ENCODE data around the gene FRMPD1.

Gene FRMPD1

GRCh38 chr9:37640246-37640645 lies 10.5 kb upstream of the FRMPD1 start:
- in situ Hi-C loops (cut with HindIII; ENCODE audit: low sequenced_read_pairs): no loop called here
- no peak for DNase-seq (ENCODE audit: low read depth, low spot score)
- TF ChIP-seq, protein P1, sequence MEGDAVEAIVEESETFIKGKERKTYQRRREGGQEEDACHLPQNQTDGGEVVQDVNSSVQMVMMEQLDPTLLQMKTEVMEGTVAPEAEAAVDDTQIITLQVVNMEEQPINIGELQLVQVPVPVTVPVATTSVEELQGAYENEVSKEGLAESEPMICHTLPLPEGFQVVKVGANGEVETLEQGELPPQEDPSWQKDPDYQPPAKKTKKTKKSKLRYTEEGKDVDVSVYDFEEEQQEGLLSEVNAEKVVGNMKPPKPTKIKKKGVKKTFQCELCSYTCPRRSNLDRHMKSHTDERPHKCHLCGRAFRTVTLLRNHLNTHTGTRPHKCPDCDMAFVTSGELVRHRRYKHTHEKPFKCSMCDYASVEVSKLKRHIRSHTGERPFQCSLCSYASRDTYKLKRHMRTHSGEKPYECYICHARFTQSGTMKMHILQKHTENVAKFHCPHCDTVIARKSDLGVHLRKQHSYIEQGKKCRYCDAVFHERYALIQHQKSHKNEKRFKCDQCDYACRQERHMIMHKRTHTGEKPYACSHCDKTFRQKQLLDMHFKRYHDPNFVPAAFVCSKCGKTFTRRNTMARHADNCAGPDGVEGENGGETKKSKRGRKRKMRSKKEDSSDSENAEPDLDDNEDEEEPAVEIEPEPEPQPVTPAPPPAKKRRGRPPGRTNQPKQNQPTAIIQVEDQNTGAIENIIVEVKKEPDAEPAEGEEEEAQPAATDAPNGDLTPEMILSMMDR (IDR thresholded peaks at IDR 0.05; ENCODE audit: low read depth, low read length): no peak

GRCh38 chr9:37641331-37641730 lies 9.4 kb upstream of the FRMPD1 start:
- in situ Hi-C loops (cut with HindIII; ENCODE audit: low sequenced_read_pairs): no loop called here

More at GRCh38 chr9:37640246-37640645, 10.5 kb upstream of the FRMPD1 start:
- no peak overlapping the region for H3K4me3 ChIP-seq (ENCODE audit: low read depth, low read length)

GRCh38 chr9:37643214-37643613 lies 7.5 kb upstream of the FRMPD1 start:
- in situ Hi-C loops (cut with HindIII; ENCODE audit: low sequenced_read_pairs): no loop called here
- no peak for DNase-seq (ENCODE audit: low read depth, low spot score)
- no peak overlapping the region for H3K4me3 ChIP-seq (ENCODE audit: low read depth, low read length)
- TF ChIP-seq, protein P1 (IDR thresholded peaks at IDR 0.05; ENCODE audit: low read depth, low read length): no peak

More at GRCh38 chr9:37641331-37641730, 9.4 kb upstream of the FRMPD1 start:
- no peak for DNase-seq (ENCODE audit: low read depth, low spot score)
- H3K4me3 ChIP-seq (ENCODE audit: low read depth, low read length): no peak overlapping the region
- TF ChIP-seq, protein P1 (IDR thresholded peaks at IDR 0.05; ENCODE audit: low read depth, low read length): no peak

- in situ Hi-C loops (cut with HindIII; ENCODE audit: low sequenced_read_pairs): no loop called here
- DNase-seq (ENCODE audit: low read depth, low spot score): no peak
- TF ChIP-seq, protein P1 (IDR thresholded peaks at IDR 0.05; ENCODE audit: low read depth, low read length): no peak
- H3K4me3 ChIP-seq (ENCODE audit: low read depth, low read length): no peak overlapping the region
Observed at GRCh38 chr9:37645903-37646506, 4.7 kb upstream of the FRMPD1 start.

- DNase-seq (ENCODE audit: low read depth, low spot score): no peak
- TF ChIP-seq, protein P1 (IDR thresholded peaks at IDR 0.05; ENCODE audit: low read depth, low read length): no peak
- no peak overlapping the region for H3K4me3 ChIP-seq (ENCODE audit: low read depth, low read length)
- in situ Hi-C loops (cut with HindIII; ENCODE audit: low sequenced_read_pairs): no loop called here
Observed at GRCh38 chr9:37650299-37650872, 368 bp upstream of the FRMPD1 start.

DNA sequence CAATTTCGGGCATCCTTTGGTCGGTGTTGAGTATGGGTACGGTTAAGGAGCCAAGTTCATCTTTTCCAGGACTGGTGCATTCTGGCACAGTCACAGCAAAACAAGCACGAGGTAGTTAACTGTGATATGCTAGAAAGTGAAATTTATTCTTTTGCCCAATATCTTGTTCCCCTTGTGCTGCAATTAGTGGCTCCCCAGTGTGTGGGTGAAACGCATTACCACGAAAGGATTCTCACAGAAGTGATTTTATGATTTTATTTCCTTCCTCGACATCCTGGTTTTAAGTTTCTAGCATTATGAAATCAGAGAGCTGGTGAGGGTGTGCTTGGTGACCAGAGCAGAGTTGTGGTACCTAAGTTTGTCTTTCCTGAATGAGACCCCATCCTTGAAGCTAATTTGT lies 1.5 kb downstream of the FRMPD1 start:
- TF ChIP-seq, protein P1 (IDR thresholded peaks at IDR 0.05; ENCODE audit: low read depth, low read length): no peak
- no peak overlapping the region for H3K4me3 ChIP-seq (ENCODE audit: low read depth, low read length)
- in situ Hi-C loops (cut with HindIII; ENCODE audit: low sequenced_read_pairs): no loop called here
- DNase-seq (ENCODE audit: low read depth, low spot score): no peak
